ENCODE results near the gene PEF1.

- TF ChIP-seq CREB1 (CRISPR knock-in tag; IDR thresholded peaks at IDR 0.05) (no peak), ATF1 (CRISPR knock-in tag; IDR thresholded peaks at IDR 0.05) (no peak), CTCF (IDR thresholded peaks at IDR 0.05) (no peak), KAT7 (CRISPR knock-in tag; IDR thresholded peaks at IDR 0.05; ENCODE audit: borderline replicate concordance) (no peak), ZNF416 (CRISPR knock-in tag; IDR thresholded peaks at IDR 0.05) (no peak), SP1 (CRISPR knock-in tag; conservative IDR thresholded peaks at IDR 0.05) (no peak), NR3C1 (CRISPR knock-in tag; conservative IDR thresholded peaks at IDR 0.05; ENCODE audit: low read depth) (no peak), JUN (CRISPR knock-in tag; IDR thresholded peaks at IDR 0.05) (no peak), MAX (CRISPR knock-in tag; IDR thresholded peaks at IDR 0.05) (no peak), ZNF121 (CRISPR knock-in tag; IDR thresholded peaks at IDR 0.05) (no peak)
Measured at GRCh38 chr1:31657020-31657804, 12.5 kb upstream of the PEF1 start.

Data from WTC11 (cell line).